Measurements from ENCODE around the gene OR2G3.

Gene OR2G3

GRCh38 chr1:247647864-247648263, 42.5 kb downstream of the OR2G3 start:
- no peak for DNase-seq (ENCODE audit: low read depth in 1 of 2, low spot score in 1 of 2)
- Histone ChIP-seq H3K27ac (replicated peaks) (no peak overlapping the region), H3K27me3 (ENCODE audit: insufficient read depth, poor library complexity, severe bottlenecking) (no peaks in the 10 kb centered on the region), H3K4me3 (replicated peaks; ENCODE audit: insufficient read depth, low read length) (no peak overlapping the region)
- TF ChIP-seq POLR2AphosphoS5 (IDR thresholded peaks at IDR 0.05; ENCODE audit: low read depth) (no peak), SPI1 (IDR thresholded peaks at IDR 0.05; ENCODE audit: borderline replicate concordance, low read depth) (no peak), CTCF (IDR thresholded peaks at IDR 0.05; ENCODE audit: insufficient read depth, low read length) (no peak), GABPA (IDR thresholded peaks at IDR 0.05; ENCODE audit: low read depth) (no peak), REST (IDR thresholded peaks at IDR 0.05; ENCODE audit: insufficient replicate concordance, low read depth) (no peak)

GRCh38 chr1:247653040-247653439, 47.7 kb downstream of the OR2G3 start:
- TF ChIP-seq CTCF (IDR thresholded peaks at IDR 0.05; ENCODE audit: insufficient read depth, low read length) (no peak), SPI1 (IDR thresholded peaks at IDR 0.05; ENCODE audit: borderline replicate concordance, low read depth) (no peak), GABPA (IDR thresholded peaks at IDR 0.05; ENCODE audit: low read depth) (no peak), REST (IDR thresholded peaks at IDR 0.05; ENCODE audit: insufficient replicate concordance, low read depth) (no peak)
- H3K27ac ChIP-seq (replicated peaks), result no peak overlapping the region
- DNase-seq (ENCODE audit: low read depth in 1 of 2, low spot score in 1 of 2), result no peak
- no peak overlapping the region for H3K4me3 ChIP-seq (replicated peaks; ENCODE audit: insufficient read depth, low read length)
- no peaks in the 10 kb centered on the region for H3K27me3 ChIP-seq (ENCODE audit: insufficient read depth, poor library complexity, severe bottlenecking)
